Neutrophil (primary cell): ENCODE data around the gene TK2.
A peak's percentile ranks its signal among the peaks of the same experiment; 100 is the strongest.
"Not testable (repeated sequence)": the region's sequence is repeated elsewhere in the genome, so short reads cannot be mapped to it uniquely, and the experiment has no call there.

Source experiments
- H3K27ac ChIP-seq: fragments of 200-600 bp; sonication (generic); 2 replicates; pipeline ENCODE4 v1.5.1; 2016; ENCODE audit warnings: mild to moderate bottlenecking, moderate library complexity
- H3K27me3 ChIP-seq: fragments of 200-600 bp; sonication (generic); 2 replicates; pipeline ENCODE4 v1.6.0; 2016; ENCODE audit warnings: mild to moderate bottlenecking
- H3K36me3 ChIP-seq: fragments of 200-600 bp; sonication (generic); 2 replicates; pipeline ENCODE4 v1.5.1; 2017
- H3K4me1 ChIP-seq, 2 experiments: fragments of 200-600 bp in 1 of 2; sonication (generic) in 1 of 2; 1 replicate in 1 of 2; 2 replicates in 1 of 2; pipeline versions ENCODE4 v1.5.1 to v1.6.1; 2013 to 2016; ENCODE audit warnings: low read depth in 1 of 2, low read length in 1 of 2, mild to moderate bottlenecking in 1 of 2, moderate library complexity in 1 of 2; ENCODE audit not compliant: control insufficient read depth in 1 of 2, insufficient read depth in 1 of 2
- H3K4me3 ChIP-seq, 2 experiments: fragments of 200-600 bp in 1 of 2; sonication (generic) in 1 of 2; 1 replicate in 1 of 2; 2 replicates in 1 of 2; pipeline ENCODE4 v1.5.1; 2013 to 2016; ENCODE audit warnings: low read depth in 1 of 2, low read length in 1 of 2, mild to moderate bottlenecking in 1 of 2, moderate library complexity in 1 of 2
- H3K9me3 ChIP-seq: fragments of 200-600 bp; sonication (generic); 2 replicates; pipeline ENCODE4 v1.5.1; 2016
- CTCF ChIP-seq: fragments of 200-600 bp; sonication (generic); IDR thresholded peaks from 2 replicates; pipeline ENCODE4 v1.5.1; 2016; ENCODE audit warnings: antibody characterized with exemption

The TK2 gene

GRCh38 chr16:66549284-66550131, at the start of gene TK2:
TSS of gene TK2 (minus strand) at chr16:66550122. CDS start at chr16:66550061, 61 bp downstream.
- Histone ChIP-seq H3K36me3 (no peaks in the 10 kb centered on the region), H3K27me3 (no peaks in the 10 kb centered on the region), H3K9me3 (no peaks in the 10 kb centered on the region), H3K4me3 (peak within 1 kb of the TSS; percentile 95 to 99), H3K27ac (peak within 1 kb of the TSS; percentile 98), H3K4me1 (peaks cover 69 to 72% of the 10 kb centered on the region in 2 experiments)
- peak; percentile 42 for TF ChIP-seq CTCF

- no peak overlapping the region for H3K4me3 ChIP-seq
- H3K9me3 ChIP-seq, result no peaks in the 10 kb centered on the region
- H3K27me3 ChIP-seq, result peaks cover 19% of the 10 kb centered on the region
- no peak for TF ChIP-seq CTCF
- no peaks in the 10 kb centered on the region for H3K4me1 ChIP-seq
- no peak overlapping the region for H3K27ac ChIP-seq
- no peaks in the 10 kb centered on the region for H3K36me3 ChIP-seq
Observed at GRCh38 chr16:66598111-66598510, 48.2 kb upstream of the TK2 start.

- no peaks in the 10 kb centered on the region for H3K36me3 ChIP-seq
- no peaks in the 10 kb centered on the region for H3K9me3 ChIP-seq
- no peak overlapping the region for H3K27ac ChIP-seq
- no peak for TF ChIP-seq CTCF
- H3K4me3 ChIP-seq, result no peak overlapping the region
- H3K4me1 ChIP-seq, result no peaks in the 10 kb centered on the region
- peaks cover 10% of the 10 kb centered on the region for H3K27me3 ChIP-seq
Observed at GRCh38 chr16:66596986-66597848, 47.3 kb upstream of the TK2 start.

GRCh38 chr16:66596559-66596958, 46.6 kb upstream of the TK2 start:
- H3K36me3 ChIP-seq, H3K27ac ChIP-seq, H3K4me1 ChIP-seq, H3K27me3 ChIP-seq, H3K9me3 ChIP-seq, H3K4me3 ChIP-seq: not testable (repeated sequence)

- no peak overlapping the region for H3K4me3 ChIP-seq
- H3K27ac ChIP-seq, result no peak overlapping the region
- H3K27me3 ChIP-seq, result peaks cover 6% of the 10 kb centered on the region
- no peak for TF ChIP-seq CTCF
- H3K36me3 ChIP-seq, result peaks cover 6% of the 10 kb centered on the region
- H3K9me3 ChIP-seq, result no peaks in the 10 kb centered on the region
- peaks cover 16 to 19% of the 10 kb centered on the region in 2 experiments for H3K4me1 ChIP-seq
Observed at GRCh38 chr16:66594739-66595138, 44.8 kb upstream of the TK2 start.
